Activated CD8-positive, alpha-beta memory T cell treated with anti-CD3 and anti-CD28 coated beads for 4 hours (primary cell): ENCODE results near the gene PGS1.

ENCODE experiments used
- DNase-seq, 2 donors: peaks; one replicate each; pipeline ENCODE4 v3.0.0-alpha.2; 2020; ENCODE audit warnings: low read depth in 2 of 2

Gene PGS1

DNA sequence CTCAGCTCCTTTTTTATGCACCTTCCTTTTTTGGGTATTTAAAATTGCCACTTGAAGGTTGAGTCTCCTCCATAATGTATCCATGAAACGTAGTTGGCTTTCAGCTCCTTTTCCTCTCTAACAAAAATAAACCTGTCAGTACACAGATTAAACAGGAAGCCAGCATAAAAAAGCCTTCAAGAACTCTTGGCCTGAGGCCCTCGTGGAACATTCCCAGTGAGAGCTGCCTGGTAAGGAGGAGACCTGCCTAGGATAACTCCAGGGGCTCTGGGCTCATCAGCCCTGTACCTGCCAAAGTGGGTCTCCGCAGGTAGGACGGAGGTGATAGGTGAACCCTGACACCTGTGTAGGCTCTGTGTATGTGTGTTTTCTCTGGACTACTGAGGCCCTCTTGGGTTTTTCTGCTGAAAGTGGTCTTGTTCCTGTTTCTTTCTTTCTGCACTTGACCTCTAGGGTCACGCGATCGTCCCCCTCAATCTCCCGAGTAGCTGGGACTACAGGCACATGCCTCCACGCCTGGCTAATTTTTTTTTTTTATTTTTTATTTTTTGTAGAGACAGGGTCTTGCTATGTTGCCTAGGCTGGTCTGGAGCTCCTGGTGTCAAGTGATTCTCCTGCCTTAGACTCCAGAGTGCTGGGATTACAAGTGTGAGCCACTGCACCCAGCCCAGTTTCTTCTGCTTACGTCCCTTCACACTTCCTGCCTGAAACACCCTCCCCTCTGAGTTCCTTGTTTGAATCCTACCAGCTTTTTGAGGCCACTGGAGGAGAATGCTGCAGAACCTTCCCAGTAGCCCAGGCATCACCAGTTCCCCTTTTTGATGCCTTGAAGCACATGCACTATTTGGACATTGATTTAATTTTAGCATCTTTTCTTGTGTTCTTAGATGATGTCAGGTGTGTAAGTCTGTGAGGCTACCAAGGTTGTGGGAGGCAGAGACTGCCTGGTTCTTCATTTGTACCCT is 9.8 kb downstream of the PGS1 start:
- DNase-seq = no peak

DNA sequence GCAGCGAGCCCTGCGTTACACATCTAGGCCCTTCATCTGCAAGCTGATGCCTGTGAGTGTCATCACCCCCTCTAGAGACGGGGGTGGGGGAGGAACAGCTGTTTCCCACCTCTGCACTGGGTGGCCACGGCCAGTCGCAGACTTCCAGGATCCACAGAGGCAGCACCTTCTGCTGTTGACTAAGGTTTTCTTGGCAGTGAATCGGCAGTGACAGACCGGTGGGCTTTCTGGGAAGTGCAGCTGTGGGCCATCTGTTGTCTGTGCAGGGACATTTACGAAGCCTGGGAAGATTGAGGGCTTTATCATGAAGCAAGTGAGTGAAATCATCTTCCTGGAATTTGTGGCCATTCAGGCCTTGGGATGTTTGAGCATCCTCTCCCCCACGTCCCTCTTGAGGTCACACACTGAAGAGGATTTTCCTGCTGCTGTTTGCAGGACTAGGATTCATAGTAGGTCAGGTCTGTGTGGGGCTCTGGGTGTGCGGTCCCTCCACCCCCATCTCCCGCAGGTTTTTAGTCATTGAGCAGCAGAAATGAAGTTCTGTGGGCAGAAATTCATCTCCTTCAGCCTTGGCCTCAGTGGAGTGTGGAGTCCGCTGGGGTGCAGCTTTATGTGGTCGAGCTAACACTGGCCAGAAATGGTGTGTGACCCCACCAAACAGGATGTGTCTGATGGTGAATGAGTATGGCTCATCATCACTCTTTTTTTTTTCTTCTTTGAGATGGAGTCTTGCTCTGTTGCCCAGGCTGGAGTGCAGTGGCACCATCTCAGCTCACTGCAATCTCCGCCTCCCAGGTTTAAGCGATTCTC is 12.0 kb downstream of the PGS1 start:
- no peak for DNase-seq

DNA sequence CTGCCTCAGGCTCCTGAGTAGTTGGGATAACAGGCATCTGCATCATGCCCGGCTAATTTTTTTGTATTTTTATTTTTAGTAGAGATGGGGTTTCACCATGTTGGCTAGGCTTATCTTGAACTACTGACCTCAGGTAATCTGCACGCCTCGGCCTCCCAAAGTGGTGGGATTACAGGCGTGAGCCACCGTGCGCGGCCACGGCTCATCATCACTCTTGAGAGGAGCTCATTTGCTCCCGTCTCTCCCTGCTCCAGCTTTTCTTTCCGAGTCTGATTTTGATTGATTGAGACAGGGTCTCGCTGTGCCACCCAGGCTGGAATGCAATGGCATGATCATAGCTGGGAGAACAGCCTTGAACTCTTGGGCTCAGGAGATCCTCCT is 12.6 kb downstream of the PGS1 start:
- no peak for DNase-seq

DNA sequence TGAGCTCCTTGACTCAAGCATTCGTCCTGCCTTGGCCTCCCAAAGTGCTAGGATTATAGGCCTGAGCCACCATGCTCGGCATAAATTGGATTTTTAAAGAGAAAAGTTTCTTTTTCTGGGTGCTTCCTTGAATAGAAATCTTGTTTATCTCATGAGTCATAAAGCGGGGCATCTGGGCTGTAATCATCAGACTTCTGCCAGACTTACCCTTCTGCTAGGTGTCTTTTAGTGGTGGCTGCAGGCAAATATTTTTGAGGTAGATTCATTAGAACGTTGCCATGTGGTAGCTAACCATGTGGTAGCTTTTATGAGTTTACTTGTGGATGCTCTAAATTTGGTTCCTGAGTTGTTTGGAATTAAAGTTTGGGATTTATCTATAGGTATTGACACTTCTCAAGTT is 13.4 kb downstream of the PGS1 start:
- no peak for DNase-seq

DNA sequence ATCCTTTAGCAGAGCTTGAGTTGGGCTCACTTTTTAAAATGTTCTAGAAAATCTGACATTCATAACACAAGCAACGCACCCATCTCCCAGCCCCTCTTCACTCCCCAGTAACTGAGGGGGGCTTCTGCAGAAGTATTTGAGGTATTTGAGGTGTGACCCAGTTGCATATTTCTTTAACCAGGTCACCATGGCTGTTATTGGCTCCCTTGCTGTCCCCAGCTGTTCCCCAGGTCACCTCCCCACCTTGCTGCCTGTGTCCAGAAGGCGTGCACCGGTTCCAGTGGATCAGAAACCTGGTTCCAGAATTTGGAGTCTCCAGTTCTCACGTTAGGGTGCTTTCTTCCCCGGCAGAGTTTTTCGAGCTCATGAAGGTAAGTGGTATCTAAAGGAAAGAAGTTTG is 13.8 kb downstream of the PGS1 start:
- no peak for DNase-seq

DNA sequence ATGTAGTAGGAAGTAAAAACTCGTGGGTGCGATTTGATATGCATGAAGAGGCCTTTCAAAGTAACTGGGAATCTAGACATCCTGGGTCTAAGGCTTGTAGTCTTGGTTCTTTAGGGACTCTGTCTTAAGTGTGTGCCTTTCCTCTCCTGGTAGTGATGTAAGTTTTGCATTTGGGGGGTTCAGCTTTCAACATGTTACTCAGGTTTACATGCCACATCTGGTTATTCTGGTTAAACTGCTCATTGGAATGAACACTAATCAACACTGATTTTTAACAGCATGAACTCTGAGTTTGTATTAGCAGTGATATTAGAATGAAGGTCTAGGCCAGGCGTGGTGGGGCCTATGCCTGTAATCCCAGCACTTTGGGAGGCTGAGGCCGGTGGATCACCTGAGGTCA is 15.1 kb downstream of the PGS1 start:
- DNase-seq = no peak

DNA sequence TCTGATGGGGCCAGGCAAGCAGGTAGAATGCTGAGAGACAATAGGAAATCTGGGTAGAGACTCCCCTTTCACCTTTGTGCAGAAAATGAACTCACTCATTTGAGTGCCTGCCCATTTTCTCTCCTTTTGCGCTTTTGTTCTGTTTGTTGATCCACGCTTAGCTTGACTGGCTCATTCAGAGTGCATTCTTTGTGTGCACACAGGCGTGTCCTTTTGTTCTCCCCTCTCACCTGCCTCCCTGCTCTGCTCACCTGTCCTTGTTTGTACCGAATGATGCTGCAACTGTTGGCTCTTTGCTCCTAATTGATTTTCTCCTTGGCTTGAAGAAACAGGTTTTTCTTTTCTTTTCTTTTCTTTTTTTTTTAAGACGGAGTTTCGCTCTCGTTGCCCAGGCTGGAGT is 15.8 kb downstream of the PGS1 start:
- DNase-seq = no peak

DNA sequence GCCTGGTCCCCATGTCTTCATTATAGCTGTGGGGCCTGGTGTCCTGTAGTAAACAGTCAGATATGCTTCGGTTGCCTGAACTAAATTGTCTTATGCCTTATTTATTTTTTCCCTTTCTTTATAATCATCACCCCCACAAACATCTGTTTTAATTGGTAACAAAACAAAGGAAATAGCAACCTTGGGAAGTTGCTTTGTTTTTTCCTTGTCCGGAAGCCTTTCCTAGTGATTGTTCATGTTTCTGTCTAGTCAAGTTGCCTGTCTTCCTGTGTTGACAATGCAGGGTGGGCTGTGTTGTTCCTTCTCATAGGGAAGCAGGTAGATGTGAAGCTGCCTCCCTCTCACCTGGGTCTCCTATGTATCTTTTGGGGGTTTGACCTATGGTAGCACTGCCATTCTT is 16.7 kb downstream of the PGS1 start:
- no peak for DNase-seq

DNA sequence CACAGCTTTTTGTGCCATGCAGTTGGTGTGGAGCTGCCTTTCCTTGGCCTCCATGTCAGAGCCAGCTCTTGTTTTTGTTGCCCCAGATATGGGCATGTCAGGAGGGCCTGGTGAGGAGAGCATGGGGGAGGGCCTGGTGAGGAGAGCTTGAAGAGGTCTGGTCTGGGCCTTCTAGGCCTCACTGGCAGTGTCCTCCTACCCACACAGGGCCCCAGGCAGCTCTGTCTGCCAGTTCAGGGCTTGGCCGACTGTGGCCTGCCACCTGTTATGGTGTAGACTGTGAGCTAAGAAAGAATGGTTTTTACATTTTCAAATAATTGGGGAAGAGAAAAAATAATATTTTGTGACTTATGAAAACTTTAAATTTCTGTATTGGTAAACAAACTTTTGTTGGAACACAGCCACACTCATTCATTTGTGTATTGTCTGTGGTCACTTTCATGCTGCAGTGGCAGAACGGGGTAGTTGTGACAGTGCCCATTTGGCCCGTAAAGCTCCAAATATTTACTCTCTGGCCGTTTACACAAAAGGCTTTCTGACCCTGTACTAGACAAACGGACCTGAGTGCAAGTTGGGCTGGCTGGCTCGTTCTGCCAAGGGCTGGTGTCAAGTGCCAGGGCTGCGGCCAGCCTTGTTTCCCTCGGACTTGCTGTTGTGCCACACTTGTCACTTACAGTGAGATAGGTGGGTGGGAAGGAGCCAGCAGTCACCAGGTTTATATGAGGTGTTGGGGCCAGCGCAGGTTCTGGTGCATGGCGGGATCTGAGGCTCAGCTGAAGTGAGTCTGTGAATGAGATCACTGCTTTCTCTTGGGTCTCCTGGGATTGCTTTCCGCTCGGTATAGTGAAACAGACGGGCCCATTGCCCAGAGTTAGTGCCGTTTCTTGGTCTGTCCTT is 18.2 kb downstream of the PGS1 start:
- no peak for DNase-seq

DNA sequence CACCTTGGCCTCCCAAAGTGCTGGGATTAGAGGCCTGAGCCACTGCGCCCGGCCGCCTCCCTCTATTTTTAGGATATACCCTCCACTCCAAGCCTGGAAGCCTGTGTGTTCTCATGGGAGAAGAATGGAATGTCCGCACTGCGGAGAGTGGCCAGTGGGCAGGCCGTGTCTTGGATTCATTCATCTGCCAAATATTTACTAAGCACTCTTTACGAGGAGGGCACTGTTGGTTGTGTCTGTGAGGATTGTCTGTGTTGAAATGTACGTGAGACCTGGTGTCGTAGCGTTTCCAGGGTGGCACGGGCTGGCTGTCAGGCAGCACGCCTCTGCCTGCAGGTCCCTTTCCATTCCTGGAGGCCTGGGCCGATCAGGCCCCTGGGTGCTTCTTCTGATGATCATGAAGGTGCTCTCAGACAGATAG is 19.2 kb downstream of the PGS1 start:
- no peak for DNase-seq

DNA sequence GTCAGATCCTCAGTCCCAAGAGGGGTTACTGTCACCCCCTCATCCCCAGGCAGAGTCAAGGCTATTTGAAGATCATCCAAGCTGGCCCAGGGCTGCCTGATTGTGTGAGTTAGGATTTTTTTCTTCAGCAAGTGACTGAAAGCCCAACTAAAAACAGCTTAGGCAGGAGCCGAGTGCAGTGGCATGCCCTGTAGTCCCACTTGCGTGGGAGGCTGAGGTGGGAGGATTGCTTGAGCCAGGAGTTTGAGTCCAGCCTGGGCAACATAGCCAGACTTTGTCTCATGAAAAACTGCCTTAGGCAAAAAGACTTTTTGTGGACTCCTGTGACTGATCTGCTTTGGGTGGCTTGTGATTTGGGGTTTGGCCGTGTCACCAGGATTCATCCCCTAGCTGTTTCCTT is 19.9 kb downstream of the PGS1 start:
- no peak for DNase-seq

DNA sequence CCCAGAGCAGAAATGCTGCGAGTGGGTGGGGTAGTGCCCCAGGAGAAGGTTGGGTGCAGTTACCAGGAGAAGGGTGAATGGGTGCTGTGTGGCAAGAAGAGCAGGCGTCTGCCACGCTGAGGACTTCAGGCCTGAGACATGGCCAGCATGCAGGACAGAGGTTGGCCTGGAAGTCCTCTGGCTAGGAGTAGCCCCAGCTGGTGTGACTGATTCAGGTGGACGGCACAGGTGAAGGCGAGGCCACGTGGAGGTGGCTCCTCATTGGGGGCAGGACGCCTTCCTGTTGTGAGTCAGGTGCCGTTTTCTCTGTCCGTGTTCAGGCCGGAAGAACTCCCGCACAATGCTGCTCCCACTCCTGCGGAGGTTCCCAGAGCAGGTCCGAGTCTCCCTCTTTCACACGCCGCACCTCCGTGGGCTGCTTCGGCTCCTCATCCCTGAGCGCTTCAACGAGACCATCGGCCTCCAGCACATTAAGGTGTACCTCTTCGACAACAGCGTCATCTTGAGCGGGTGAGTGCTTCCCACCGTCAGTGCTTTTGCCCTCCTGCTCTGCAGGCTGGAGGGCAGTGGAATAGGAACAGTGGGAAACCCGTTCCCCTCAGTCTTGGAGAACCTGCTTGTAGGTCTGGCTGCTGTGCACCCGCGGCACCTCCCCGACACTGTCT is 20.7 kb downstream of the PGS1 start:
- DNase-seq = no peak

DNA sequence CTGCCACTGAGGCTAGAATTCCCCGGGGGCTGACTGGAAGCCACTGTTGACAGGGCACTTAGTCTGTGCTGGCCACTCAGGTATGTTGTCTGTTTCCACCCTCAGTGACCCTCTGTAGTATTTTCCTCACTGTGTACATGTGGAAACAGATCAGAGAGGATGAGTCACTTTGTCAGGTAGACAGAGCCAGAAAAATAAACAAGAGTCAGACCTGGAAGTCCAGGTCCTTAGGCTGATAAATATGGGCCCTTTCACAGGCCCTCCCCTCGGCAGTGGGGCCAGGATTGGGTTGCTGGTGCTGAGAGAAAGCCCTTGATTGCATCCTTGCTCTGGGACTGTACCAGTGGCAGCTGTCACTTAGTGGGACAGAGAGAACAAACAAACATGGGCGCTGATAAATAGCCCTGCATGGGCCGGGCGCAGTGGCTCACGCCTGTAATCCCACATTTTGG is 21.3 kb downstream of the PGS1 start:
- DNase-seq = no peak

DNA sequence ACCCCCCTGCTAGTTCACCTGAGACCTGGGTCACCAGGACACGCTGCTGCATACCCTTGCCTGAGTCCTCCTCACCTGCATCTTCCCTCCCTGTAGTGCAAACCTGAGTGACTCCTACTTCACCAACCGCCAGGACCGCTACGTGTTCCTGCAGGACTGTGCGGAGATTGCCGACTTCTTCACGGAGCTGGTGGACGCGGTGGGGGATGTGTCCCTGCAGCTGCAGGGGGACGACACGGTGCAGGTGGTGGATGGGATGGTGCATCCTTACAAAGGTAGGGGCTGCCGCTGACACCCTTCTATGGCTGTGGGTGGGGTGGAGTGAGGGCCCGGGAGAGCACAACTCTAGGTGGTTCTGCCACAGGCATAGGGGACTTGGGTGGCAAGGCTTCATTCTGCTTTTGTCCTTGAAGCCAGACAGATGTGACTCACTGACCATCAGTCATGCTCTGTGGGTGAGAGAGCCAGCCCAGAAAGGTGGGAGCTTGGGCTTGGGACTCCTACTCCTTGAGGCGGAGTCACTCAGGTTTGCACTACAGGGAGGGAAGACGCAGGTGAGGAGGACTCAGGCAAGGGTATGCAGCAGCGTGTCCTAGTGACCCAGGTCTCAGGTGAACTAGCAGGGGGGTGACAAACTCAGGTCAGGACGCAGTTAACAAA is 22.3 kb downstream of the PGS1 start:
- no peak for DNase-seq

DNA sequence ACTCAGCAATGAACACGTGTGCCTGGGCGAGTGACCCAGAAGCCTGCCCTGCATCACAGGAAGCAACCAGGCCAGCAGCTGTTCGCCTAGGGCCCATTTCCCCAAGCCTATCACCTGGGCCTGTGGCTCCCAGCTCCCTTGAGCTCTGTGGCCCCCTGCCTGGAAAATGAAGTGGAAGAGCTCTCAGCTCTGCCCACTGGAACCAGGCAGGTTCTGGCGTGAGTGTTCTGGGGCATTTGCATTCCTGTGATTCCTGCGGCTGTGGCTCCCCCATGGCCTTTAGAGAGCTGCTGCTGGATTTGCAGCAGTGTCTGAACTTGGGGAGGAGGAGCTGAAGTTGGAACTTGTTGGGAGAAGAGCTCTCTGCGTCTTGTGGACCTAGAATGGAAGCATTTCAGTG is 22.8 kb downstream of the PGS1 start:
- no peak for DNase-seq

DNA sequence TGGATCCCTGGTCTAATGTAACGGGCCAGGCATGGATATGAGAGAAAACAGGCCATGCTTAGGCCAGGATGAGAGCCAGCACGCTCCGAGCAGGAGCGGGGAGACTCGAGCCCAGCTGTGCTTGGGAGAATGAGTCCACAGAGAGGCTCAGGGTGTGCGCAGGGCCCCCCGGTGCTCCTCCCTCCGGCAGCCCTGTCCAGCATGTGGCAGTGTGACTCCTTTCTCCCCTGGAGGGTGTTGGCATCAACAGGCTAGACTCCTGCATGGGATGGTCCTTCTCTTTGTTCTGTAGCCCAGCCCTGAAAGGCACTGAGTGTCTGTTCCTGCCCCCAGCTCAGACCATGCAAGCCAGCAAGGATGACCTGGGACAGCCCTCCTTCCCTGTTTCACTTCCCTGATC is 23.4 kb downstream of the PGS1 start:
- no peak for DNase-seq

DNA sequence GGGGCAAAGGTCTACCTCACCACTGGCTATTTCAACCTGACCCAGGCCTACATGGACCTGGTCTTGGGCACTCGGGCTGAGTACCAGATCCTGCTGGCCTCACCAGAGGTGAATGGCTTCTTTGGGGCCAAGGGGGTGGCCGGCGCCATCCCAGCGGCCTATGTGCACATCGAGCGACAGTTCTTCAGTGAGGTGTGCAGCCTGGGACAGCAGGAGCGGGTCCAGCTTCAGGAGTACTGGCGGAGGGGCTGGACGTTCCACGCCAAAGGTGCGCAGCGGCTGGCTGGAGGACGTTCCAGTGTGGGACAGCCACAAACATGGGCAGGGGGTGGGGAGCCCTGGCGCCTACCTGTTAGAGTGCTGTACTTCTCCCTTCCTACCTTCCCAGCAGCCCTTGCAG is 25.4 kb downstream of the PGS1 start:
- no peak for DNase-seq

DNA sequence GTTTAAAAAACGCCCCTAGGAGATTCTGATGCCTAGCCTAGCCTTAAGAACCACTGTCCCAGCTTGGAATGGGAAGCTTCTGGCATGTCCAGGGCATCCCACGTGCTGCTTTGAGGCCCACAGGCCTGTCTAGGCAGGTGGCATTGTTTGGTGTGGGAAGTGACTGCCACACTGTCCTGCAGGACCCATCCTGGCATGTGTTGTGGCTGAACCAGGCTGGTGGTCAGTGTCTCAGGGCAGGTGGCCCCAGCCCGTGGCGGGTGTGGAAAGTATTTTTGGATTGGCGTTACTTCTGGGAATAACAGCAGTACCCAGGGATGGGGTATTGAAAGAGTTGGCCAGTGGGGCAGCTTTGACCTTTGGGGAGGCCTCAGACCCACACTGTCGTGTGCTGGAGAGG is 27.9 kb downstream of the PGS1 start:
- DNase-seq = no peak

DNA sequence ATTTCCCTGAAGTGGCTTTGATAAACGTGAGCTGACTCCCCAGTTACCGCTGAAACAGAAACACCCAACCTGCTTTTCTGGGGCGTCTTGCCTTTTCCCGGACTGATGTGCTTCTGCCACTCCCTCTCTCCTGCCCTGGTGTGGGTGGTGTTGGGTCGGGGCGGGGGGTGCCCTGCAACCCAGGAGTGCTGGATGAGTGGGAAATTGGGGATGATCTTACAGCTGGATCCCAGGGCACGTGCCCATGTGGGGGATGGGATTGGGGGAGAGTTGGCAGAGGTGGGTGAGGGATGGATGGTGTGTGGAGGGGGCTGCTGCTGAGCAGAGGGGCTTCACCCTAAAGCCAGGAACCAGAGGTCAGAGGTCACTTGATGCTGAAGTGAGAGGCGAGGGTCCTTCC is 28.5 kb downstream of the PGS1 start:
- no peak for DNase-seq

DNA sequence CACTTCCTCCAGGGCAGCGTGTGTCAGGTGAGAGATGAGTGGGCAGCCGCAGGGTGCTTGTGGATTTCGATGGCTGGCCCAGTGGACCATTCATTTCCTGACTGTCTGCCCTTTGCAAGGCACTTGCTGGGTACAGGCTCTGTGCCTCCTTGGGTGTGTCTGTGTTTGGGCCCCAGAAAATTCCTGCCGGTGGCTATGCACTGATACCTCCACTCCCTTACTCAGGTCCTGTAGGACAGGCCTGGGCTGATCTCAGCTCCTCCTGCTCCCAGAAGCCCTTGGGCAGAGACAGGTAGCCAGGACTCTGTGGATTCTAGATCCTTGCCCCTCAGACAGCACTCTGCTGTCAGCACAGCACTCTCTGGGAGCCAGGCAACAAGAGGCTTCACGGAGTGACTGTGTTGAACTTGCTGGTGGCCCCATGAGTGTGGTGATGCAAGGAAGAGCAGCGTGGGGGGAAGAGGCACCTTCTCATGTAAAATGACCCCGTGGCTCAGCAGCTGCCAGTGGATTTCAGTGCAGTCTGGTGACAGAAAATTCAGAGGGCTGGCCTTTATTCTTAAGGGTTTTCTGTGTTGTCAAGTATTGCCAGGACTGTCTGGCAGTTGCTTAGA is 29.0 kb downstream of the PGS1 start:
- DNase-seq = no peak
